A549 treated with dexamethasone at 1 μM for 4 hours (cell line): ENCODE measurements around the gene SPPL2A. TPM values are rescaled to one million over a fixed set of nuclear protein-coding genes. Genes with fewer than 3 reads are reported as not detected.

Experiments
- total RNA-seq: library from RNA; stranded (reverse); fragments of 200-300 nt; extraction: Qiagen RNA extraction; gene quantifications from 5 replicates; pipeline ENCODE4 v1.2.3, GENCODE V29; 2022

SPPL2A gene
- total RNA-seq: 72.1 to 112 TPM (median 107 TPM) in 5 replicates

GRCh38 chr15:50765195-50765967 is at the start of gene SPPL2A:
TSS of gene SPPL2A (minus strand) at chr15:50765706. CDS start at chr15:50765533, 173 bp downstream.

GRCh38 chr15:50686469-50687301 is 78.8 kb downstream of the SPPL2A start, which contains the start of gene TRPM7:
TSS of gene TRPM7 (minus strand) at chr15:50686797. CDS start at chr15:50686533, 264 bp downstream.

Other genes with a start within 250 kb of the SPPL2A start
- gene USP50, start 219.0 kb downstream of the SPPL2A start, total RNA-seq: 0.38 TPM in 1 of 5 replicates, not detected in the others
- gene TRPM7, start 78.9 kb downstream of the SPPL2A start, total RNA-seq: 22.4 to 26.7 TPM (median 23.8 TPM) in 5 replicates
- gene AP4E1, start 143.0 kb upstream of the SPPL2A start, total RNA-seq: 8.0 to 11.5 TPM (median 10.2 TPM) in 5 replicates